GM19324 (cell line): ENCODE measurements around the gene EIF1AX.
"Not testable (repeated sequence)": the region's sequence is repeated elsewhere in the genome, so short reads cannot be mapped to it uniquely, and the experiment has no call there.

Experiments
- ATAC-seq: cut with Tn5 transposase; IDR thresholded peaks from one replicate; pipeline ENCODE4 v1.9.1; 2021; ENCODE audit warnings: mild to moderate bottlenecking, moderate library complexity; ENCODE audit not compliant: unreplicated experiment, low FRiP score

EIF1AX gene

GRCh38 chrX:20128670-20129069 is 13.0 kb downstream of the EIF1AX start:
- ATAC-seq = no peak

- ATAC-seq = not testable (repeated sequence)
These were observed 14.2 kb downstream of the EIF1AX start for GRCh38 chrX:20127440-20127839.

- ATAC-seq = not testable (repeated sequence)
These were observed 14.8 kb downstream of the EIF1AX start for GRCh38 chrX:20126833-20127232.

GRCh38 chrX:20124964-20125363 is 16.7 kb downstream of the EIF1AX start:
- no peak for ATAC-seq

GRCh38 chrX:20118065-20118824 is 23.4 kb downstream of the EIF1AX start:
- no peak for ATAC-seq

GRCh38 chrX:20116577-20117240 is 24.9 kb downstream of the EIF1AX start, which contains the start of gene MAP7D2:
MAP7D2 (minus strand) TSS chrX:20116907; CDS start chrX:20116879, 28 bp downstream.
- no peak for ATAC-seq

GRCh38 chrX:20116087-20116576 is 25.5 kb downstream of the EIF1AX start:
- ATAC-seq = no peak

GRCh38 chrX:20112022-20112774 is 29.4 kb downstream of the EIF1AX start:
- ATAC-seq = no peak

- ATAC-seq = no peak
These were observed 30.4 kb downstream of the EIF1AX start for GRCh38 chrX:20111271-20111670.

GRCh38 chrX:20101934-20102581 is 39.6 kb downstream of the EIF1AX start:
- no peak for ATAC-seq

- ATAC-seq = no peak
These were observed 50.1 kb downstream of the EIF1AX start for GRCh38 chrX:20091499-20091898.

- ATAC-seq = no peak
These were observed 51.8 kb downstream of the EIF1AX start for GRCh38 chrX:20089845-20090244.

GRCh38 chrX:20080277-20080676 is 61.4 kb downstream of the EIF1AX start:
- no peak for ATAC-seq
